GM23248 (cell line): ENCODE results near the gene HOXA4.

Source experiments
- EZH2 ChIP-seq: fragments of 200-600 bp; sonication (generic); IDR thresholded peaks from 2 replicates; pipeline ENCODE4 v1.6.1; 2018; ENCODE audit warnings: antibody characterized with exemption, mild to moderate bottlenecking; ENCODE audit not compliant: insufficient read depth, poor library complexity, severe bottlenecking
- EZH2phosphoT487 ChIP-seq: fragments of 200-600 bp; sonication (generic); IDR thresholded peaks from 2 replicates; pipeline ENCODE4 v1.6.1; 2018; ENCODE audit warnings: antibody characterized with exemption, moderate library complexity, mild to moderate bottlenecking, low read depth; ENCODE audit not compliant: insufficient read depth

- no peak for TF ChIP-seq EZH2
- no peak for TF ChIP-seq EZH2phosphoT487
Observed at GRCh38 chr7:27079234-27079975, 51.2 kb downstream of the HOXA4 start.
